GM18498 (cell line): ENCODE data around the gene DPP9.
"Not testable (repeated sequence)": the region's sequence is repeated elsewhere in the genome, so short reads cannot be mapped to it uniquely, and the experiment has no call there.

Source experiments
- ATAC-seq: cut with Tn5 transposase; IDR thresholded peaks from one replicate; pipeline ENCODE4 v1.9.1; 2021; ENCODE audit warnings: mild to moderate bottlenecking, moderate library complexity; ENCODE audit not compliant: unreplicated experiment

The DPP9 gene

GRCh38 chr19:4742723-4743646 is 19.3 kb upstream of the DPP9 start:
- ATAC-seq: no peak

- ATAC-seq: no peak
Measured at GRCh38 chr19:4740092-4740491, 16.4 kb upstream of the DPP9 start.

- no peak for ATAC-seq
Measured at GRCh38 chr19:4738734-4739133, 15.1 kb upstream of the DPP9 start.

GRCh38 chr19:4737955-4738600 is 14.4 kb upstream of the DPP9 start:
- no peak for ATAC-seq

- no peak for ATAC-seq
Measured at GRCh38 chr19:4733755-4734345, 10.2 kb upstream of the DPP9 start.

- no peak for ATAC-seq
Measured at GRCh38 chr19:4732680-4733114, 9.1 kb upstream of the DPP9 start.

GRCh38 chr19:4730740-4731171 is 7.1 kb upstream of the DPP9 start:
- ATAC-seq: no peak

GRCh38 chr19:4728871-4729270 is 5.2 kb upstream of the DPP9 start:
- no peak for ATAC-seq

- peak; percentile 9 for ATAC-seq
Measured at GRCh38 chr19:4722671-4723594, 709 bp downstream of the DPP9 start.

GRCh38 chr19:4721196-4721595 is 2.4 kb downstream of the DPP9 start:
- ATAC-seq: no peak

GRCh38 chr19:4720037-4720700 is 3.5 kb downstream of the DPP9 start:
- no peak for ATAC-seq

- ATAC-seq: no peak
Measured at GRCh38 chr19:4719499-4719866, 4.2 kb downstream of the DPP9 start.

GRCh38 chr19:4717966-4718701 is 5.5 kb downstream of the DPP9 start:
- ATAC-seq: no peak

- no peak for ATAC-seq
Measured at GRCh38 chr19:4717191-4717965, 6.3 kb downstream of the DPP9 start.

GRCh38 chr19:4715529-4716221 is 8.0 kb downstream of the DPP9 start:
- ATAC-seq: no peak

- ATAC-seq: not testable (repeated sequence)
Measured at GRCh38 chr19:4715178-4715528, 8.5 kb downstream of the DPP9 start.

GRCh38 chr19:4714016-4714415 is 9.6 kb downstream of the DPP9 start:
- ATAC-seq: no peak

GRCh38 chr19:4713384-4713951 is 10.2 kb downstream of the DPP9 start:
- ATAC-seq: no peak
